Liver (tissue), 9 donors: ENCODE data around the gene RNF126. TPM values are rescaled to one million over a fixed set of nuclear protein-coding genes. Genes with fewer than 3 reads are reported as not detected.

Experiments used
- DNase-seq: peaks from one replicate; pipeline ENCODE4 v3.0.0-alpha.2; 2017; ENCODE audit warnings: low spot score
- H3K27ac ChIP-seq, 2 donors: one replicate each; pipeline ENCODE4 v1.7.0; 2013; ENCODE audit warnings: inconsistent platforms in 2 of 2, low read length in 2 of 2, control low read depth in 1 of 2, low read depth in 1 of 2, mild to moderate bottlenecking in 1 of 2
- H3K27me3 ChIP-seq, 4 donors: one replicate each; pipeline versions ENCODE4 v1.6.1 to v1.7.0; 2013; ENCODE audit warnings: low read length in 3 of 4, inconsistent platforms in 1 of 4, mild to moderate bottlenecking in 1 of 4, moderate library complexity in 1 of 4; ENCODE audit not compliant: control insufficient read depth in 4 of 4, insufficient read depth in 4 of 4
- H3K36me3 ChIP-seq, 4 donors: one replicate each; pipeline versions ENCODE4 v1.6.1 to v1.7.0; 2013; ENCODE audit warnings: low read length in 3 of 4, mild to moderate bottlenecking in 3 of 4, low read depth in 1 of 4, moderate library complexity in 1 of 4; ENCODE audit not compliant: control insufficient read depth in 4 of 4, insufficient read depth in 3 of 4
- H3K4me1 ChIP-seq, 4 donors: one replicate each; pipeline versions ENCODE4 v1.6.1 to v1.7.0; 2013; ENCODE audit warnings: low read length in 3 of 4, mild to moderate bottlenecking in 3 of 4, moderate library complexity in 1 of 4; ENCODE audit not compliant: control insufficient read depth in 4 of 4, insufficient read depth in 4 of 4
- H3K4me3 ChIP-seq, 3 donors: one replicate each; pipeline versions ENCODE4 v1.6.1 to v1.7.0; 2013; ENCODE audit warnings: low read length in 3 of 3, control low read depth in 1 of 3, low read depth in 1 of 3, mild to moderate bottlenecking in 1 of 3
- H3K9ac ChIP-seq, 2 donors: one replicate each; pipeline ENCODE4 v1.7.0; 2013; ENCODE audit warnings: low read length in 2 of 2, mild to moderate bottlenecking in 2 of 2, moderate library complexity in 2 of 2, control low read depth in 1 of 2, low read depth in 1 of 2
- H3K9me3 ChIP-seq, 4 donors: one replicate each; pipeline versions ENCODE4 v1.6.1 to v1.7.0; 2013; ENCODE audit warnings: low read length in 3 of 4; ENCODE audit not compliant: control insufficient read depth in 4 of 4
- ATF3 ChIP-seq: IDR thresholded peaks from 2 replicates; pipeline ENCODE4 v1.6.1; 2016; ENCODE audit warnings: antibody characterized with exemption
- EGR1 ChIP-seq, 2 donors: IDR thresholded peaks; 2 replicates each; pipeline ENCODE4 v1.6.1; 2016 to 2018; ENCODE audit warnings: antibody characterized with exemption in 2 of 2, low read depth in 2 of 2
- FOXA1 ChIP-seq: IDR thresholded peaks from 2 replicates; pipeline ENCODE4 v1.6.1; 2016; ENCODE audit warnings: antibody characterized with exemption
- FOXA2 ChIP-seq: IDR thresholded peaks from 2 replicates; pipeline ENCODE4 v1.6.1; 2016; ENCODE audit warnings: antibody characterized with exemption
- GABPA ChIP-seq, 2 donors: IDR thresholded peaks in 1 of 2; conservative IDR thresholded peaks in 1 of 2; 2 replicates each; pipeline ENCODE4 v1.6.1; 2016; ENCODE audit warnings: antibody characterized with exemption in 2 of 2, mild to moderate bottlenecking in 1 of 2, moderate library complexity in 1 of 2
- HNF4A ChIP-seq, 2 donors: conservative IDR thresholded peaks; 2 replicates each; pipeline ENCODE4 v1.6.1; 2016; ENCODE audit warnings: antibody characterized with exemption in 2 of 2, mild to moderate bottlenecking in 2 of 2
- HNF4G ChIP-seq: IDR thresholded peaks from 2 replicates; pipeline ENCODE4 v1.6.1; 2016; ENCODE audit warnings: antibody characterized with exemption
- JUND ChIP-seq, 2 donors: IDR thresholded peaks; 2 replicates each; pipeline ENCODE4 v1.6.1; 2016; ENCODE audit warnings: antibody characterized with exemption in 2 of 2
- MAX ChIP-seq: IDR thresholded peaks from 2 replicates; pipeline ENCODE4 v1.6.1; 2016; ENCODE audit warnings: antibody characterized with exemption
- NR2F2 ChIP-seq: IDR thresholded peaks from 2 replicates; pipeline ENCODE4 v1.6.1; 2016; ENCODE audit warnings: antibody characterized with exemption
- RAD21 ChIP-seq, 2 donors: IDR thresholded peaks; 2 replicates each; pipeline ENCODE4 v1.6.1; 2016; ENCODE audit warnings: antibody characterized with exemption in 2 of 2, mild to moderate bottlenecking in 2 of 2
- RXRA ChIP-seq, 2 donors: IDR thresholded peaks; 2 replicates each; pipeline ENCODE4 v1.6.1; 2017 to 2018; ENCODE audit warnings: antibody characterized with exemption in 2 of 2, mild to moderate bottlenecking in 1 of 2
- SP1 ChIP-seq: IDR thresholded peaks from 2 replicates; pipeline ENCODE4 v1.6.1; 2018; ENCODE audit warnings: antibody characterized with exemption, mild to moderate bottlenecking
- TAF1 ChIP-seq: conservative IDR thresholded peaks from 2 replicates; pipeline ENCODE4 v1.6.1; 2016; ENCODE audit warnings: antibody characterized with exemption, mild to moderate bottlenecking
- YY1 ChIP-seq: IDR thresholded peaks from 2 replicates; pipeline ENCODE4 v1.6.1; 2016; ENCODE audit warnings: antibody characterized with exemption, mild to moderate bottlenecking
- ZBTB33 ChIP-seq: IDR thresholded peaks from 2 replicates; pipeline ENCODE4 v1.6.1; 2016; ENCODE audit warnings: antibody characterized with exemption
- WGBS: extraction: QIAGEN DNeasy Blood & Tissue Kit; methylation state at CpG from one replicate; pipeline ENCODE4 v1.1.7; 2013; 5-methylcytosine and 5-hydroxymethylcytosine counted together
- polyA plus RNA-seq, 2 donors: library from polyadenylated mRNA; stranded (reverse) in 1 of 2; unstranded in 1 of 2; fragments of 200-250 nt in 1 of 2; fragments of >200 nt in 1 of 2; fragmentation: Nextera tagmentation in 1 of 2; extraction: Ambion mirVana in 1 of 2; gene quantifications; one replicate each; pipeline versions ENCODE4 v1.2.1 to v1.2.3, GENCODE V29; 2013 to 2015
- total RNA-seq, 2 donors: library from RNA; depleted of rRNA; stranded (reverse); fragments of >200 nt; gene quantifications; one replicate each; pipeline ENCODE4 v1.2.3, GENCODE V29; 2014
- TF ChIP-seq, protein P1 (sequence below): IDR thresholded peaks from 2 replicates; pipeline ENCODE4 v1.6.1; 2016; ENCODE audit warnings: antibody characterized with exemption, mild to moderate bottlenecking
- TF ChIP-seq, protein P2 (sequence below): fragments of 150-350 bp; IDR thresholded peaks from 2 replicates; pipeline ENCODE4 v1.5.1; 2017; ENCODE audit warnings: improper control_type of control experiment, low read depth, low read length; ENCODE audit not compliant: missing input control
- donor health status: healthy.
- donor health status: healthy.
- donor health status: healthy.
- donor health status: healthy.
- donor health status: healthy.

Gene RNF126
- total and polyA plus RNA-seq, 4 donors = 16.7 to 32.7 (median 24.1) TPM

DNA sequence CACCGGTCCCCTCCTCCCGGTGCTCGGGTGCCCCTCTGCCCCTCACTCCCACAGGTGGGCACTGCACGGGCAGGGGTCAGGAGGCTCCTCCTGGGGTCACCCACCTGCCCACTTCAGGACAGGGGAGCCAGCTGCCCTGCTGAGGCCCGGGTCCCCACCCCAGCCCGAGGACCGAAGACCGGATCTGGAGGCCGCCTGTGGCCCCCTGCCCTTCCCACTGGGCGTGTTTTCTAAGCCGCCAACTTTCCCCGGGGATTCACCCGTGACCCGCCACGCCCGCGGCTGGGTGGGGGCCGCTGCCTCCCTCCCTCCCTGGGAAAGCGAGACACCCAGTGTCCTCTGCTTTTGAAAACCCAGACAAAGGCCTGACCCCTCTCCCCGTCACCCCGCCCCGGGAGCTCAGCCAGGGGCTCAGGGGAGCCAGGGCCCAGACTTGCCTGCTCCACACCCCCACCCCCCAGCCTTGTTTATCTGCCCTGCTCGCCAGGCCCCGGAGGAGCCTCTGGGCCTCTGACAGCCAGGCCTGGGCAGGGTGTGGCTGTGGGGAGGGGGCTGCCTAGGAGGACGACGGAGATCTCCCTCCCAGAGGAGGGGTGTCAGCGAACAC lies 47.1 kb upstream of the RNF126 start:
- TF ChIP-seq NR2F2 (peak; percentile 38), YY1 (no peak), HNF4G (no peak)
- Histone ChIP-seq H3K4me3 (peak overlapping the region in 2 of 3 donors; percentile 23 to 57), H3K27me3 (peaks cover 0 to 4% (median 0%) of the 10 kb centered on the region in 4 donors), H3K36me3 (peaks cover 0 to 1% (median 0%) of the 10 kb centered on the region in 4 donors), H3K9ac (no peak overlapping the region), H3K27ac (peak overlapping the region; percentile 33 to 50), H3K4me1 (peaks cover 0 to 5% (median 0%) of the 10 kb centered on the region in 4 donors), H3K9me3 (no peaks in the 10 kb centered on the region)
- no peak for DNase-seq
- WGBS = 23% methylated on average over 27 of the region's 27 CpGs

GRCh38 chr19:709196-709964 lies 46.4 kb upstream of the RNF126 start:
- Histone ChIP-seq H3K27ac (peak overlapping the region; percentile 33 to 50), H3K4me3 (peak overlapping the region in 2 of 3 donors; percentile 23 to 57), H3K36me3 (peaks cover 0 to 1% (median 0%) of the 10 kb centered on the region in 4 donors), H3K9ac (no peak overlapping the region), H3K4me1 (peaks cover 0 to 5% (median 1%) of the 10 kb centered on the region in 4 donors), H3K9me3 (no peaks in the 10 kb centered on the region), H3K27me3 (peaks cover 0 to 4% (median 0%) of the 10 kb centered on the region in 4 donors)
- no peak for DNase-seq
- TF ChIP-seq EGR1 (IDR thresholded peaks at IDR 0.05; ENCODE audit: low read depth in 2 of 2) = no peak
- TF ChIP-seq RXRA (IDR thresholded peaks at IDR 0.05) = no peak
- TF ChIP-seq MAX = no peak
- TF ChIP-seq RAD21 (IDR thresholded peaks at IDR 0.05) = no peak
- TF ChIP-seq FOXA2 = no peak
- TF ChIP-seq, protein P1, sequence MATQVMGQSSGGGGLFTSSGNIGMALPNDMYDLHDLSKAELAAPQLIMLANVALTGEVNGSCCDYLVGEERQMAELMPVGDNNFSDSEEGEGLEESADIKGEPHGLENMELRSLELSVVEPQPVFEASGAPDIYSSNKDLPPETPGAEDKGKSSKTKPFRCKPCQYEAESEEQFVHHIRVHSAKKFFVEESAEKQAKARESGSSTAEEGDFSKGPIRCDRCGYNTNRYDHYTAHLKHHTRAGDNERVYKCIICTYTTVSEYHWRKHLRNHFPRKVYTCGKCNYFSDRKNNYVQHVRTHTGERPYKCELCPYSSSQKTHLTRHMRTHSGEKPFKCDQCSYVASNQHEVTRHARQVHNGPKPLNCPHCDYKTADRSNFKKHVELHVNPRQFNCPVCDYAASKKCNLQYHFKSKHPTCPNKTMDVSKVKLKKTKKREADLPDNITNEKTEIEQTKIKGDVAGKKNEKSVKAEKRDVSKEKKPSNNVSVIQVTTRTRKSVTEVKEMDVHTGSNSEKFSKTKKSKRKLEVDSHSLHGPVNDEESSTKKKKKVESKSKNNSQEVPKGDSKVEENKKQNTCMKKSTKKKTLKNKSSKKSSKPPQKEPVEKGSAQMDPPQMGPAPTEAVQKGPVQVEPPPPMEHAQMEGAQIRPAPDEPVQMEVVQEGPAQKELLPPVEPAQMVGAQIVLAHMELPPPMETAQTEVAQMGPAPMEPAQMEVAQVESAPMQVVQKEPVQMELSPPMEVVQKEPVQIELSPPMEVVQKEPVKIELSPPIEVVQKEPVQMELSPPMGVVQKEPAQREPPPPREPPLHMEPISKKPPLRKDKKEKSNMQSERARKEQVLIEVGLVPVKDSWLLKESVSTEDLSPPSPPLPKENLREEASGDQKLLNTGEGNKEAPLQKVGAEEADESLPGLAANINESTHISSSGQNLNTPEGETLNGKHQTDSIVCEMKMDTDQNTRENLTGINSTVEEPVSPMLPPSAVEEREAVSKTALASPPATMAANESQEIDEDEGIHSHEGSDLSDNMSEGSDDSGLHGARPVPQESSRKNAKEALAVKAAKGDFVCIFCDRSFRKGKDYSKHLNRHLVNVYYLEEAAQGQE = no peak
- no peak for TF ChIP-seq YY1
- no peak for TF ChIP-seq NR2F2
- no peak for TF ChIP-seq ZBTB33
- TF ChIP-seq GABPA (IDR thresholded peaks at IDR 0.05 in 1 of 2, conservative IDR thresholded peaks at IDR 0.05 in 1 of 2) = no peak
- no peak for TF ChIP-seq TAF1
- TF ChIP-seq, protein P2, sequence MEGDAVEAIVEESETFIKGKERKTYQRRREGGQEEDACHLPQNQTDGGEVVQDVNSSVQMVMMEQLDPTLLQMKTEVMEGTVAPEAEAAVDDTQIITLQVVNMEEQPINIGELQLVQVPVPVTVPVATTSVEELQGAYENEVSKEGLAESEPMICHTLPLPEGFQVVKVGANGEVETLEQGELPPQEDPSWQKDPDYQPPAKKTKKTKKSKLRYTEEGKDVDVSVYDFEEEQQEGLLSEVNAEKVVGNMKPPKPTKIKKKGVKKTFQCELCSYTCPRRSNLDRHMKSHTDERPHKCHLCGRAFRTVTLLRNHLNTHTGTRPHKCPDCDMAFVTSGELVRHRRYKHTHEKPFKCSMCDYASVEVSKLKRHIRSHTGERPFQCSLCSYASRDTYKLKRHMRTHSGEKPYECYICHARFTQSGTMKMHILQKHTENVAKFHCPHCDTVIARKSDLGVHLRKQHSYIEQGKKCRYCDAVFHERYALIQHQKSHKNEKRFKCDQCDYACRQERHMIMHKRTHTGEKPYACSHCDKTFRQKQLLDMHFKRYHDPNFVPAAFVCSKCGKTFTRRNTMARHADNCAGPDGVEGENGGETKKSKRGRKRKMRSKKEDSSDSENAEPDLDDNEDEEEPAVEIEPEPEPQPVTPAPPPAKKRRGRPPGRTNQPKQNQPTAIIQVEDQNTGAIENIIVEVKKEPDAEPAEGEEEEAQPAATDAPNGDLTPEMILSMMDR = no peak
- no peak for TF ChIP-seq FOXA1
- no peak for TF ChIP-seq HNF4A (conservative IDR thresholded peaks at IDR 0.05)
- TF ChIP-seq SP1 = no peak
- no peak for TF ChIP-seq ATF3
- no peak for TF ChIP-seq HNF4G
- TF ChIP-seq JUND (IDR thresholded peaks at IDR 0.05) = no peak
- WGBS = 5% methylated on average over 78 of the region's 78 CpGs
